GM21390 (cell line): ENCODE results near the gene KRT79.

Source experiments
- ATAC-seq: cut with Tn5 transposase; IDR thresholded peaks from one replicate; pipeline ENCODE4 v1.9.1; 2021; ENCODE audit not compliant: unreplicated experiment

Gene KRT79

DNA sequence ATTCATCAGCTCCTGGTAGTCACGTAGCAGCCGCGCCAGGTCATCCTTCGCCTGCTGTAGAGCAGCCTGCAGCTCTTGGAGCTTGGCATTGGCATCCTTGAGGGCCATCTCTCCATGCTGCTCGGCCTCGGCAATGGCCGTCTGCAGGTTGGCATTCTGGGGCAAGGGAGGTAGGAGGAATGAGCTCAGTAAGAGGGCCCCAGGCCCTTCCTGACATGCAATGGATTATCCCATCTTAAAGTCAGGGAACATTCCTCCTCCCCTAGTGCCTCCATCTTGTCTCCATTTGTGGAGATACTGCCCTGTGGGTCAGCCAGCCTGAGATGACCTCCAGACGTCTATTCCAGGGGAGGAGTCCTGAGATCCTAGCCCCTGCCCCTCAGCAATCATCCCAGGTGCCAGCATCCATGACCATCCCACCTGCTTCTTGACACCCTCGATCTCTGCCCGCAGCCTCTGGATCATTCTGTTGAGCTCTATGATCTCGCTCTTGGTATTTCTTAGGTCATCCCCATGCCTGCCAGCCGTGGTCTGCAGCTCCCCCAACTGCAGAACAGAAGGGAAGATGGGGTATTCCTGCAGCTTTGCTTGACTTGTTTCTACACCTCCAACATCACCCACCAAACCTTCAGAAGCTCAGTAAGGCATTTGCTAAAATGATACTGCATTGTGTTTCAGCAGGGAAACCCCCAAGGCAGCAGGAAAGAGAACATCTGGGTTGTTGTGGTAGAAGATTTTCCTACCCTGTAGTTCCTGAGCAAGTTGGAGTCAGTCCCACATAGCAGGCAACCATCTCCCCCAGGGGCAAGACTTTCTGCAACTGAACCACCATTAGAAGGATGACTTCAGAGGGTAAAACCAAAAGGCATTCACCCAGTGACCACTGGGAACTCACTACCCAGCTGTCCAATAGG, 42.6 kb downstream of the KRT79 start:
- ATAC-seq = no peak

DNA sequence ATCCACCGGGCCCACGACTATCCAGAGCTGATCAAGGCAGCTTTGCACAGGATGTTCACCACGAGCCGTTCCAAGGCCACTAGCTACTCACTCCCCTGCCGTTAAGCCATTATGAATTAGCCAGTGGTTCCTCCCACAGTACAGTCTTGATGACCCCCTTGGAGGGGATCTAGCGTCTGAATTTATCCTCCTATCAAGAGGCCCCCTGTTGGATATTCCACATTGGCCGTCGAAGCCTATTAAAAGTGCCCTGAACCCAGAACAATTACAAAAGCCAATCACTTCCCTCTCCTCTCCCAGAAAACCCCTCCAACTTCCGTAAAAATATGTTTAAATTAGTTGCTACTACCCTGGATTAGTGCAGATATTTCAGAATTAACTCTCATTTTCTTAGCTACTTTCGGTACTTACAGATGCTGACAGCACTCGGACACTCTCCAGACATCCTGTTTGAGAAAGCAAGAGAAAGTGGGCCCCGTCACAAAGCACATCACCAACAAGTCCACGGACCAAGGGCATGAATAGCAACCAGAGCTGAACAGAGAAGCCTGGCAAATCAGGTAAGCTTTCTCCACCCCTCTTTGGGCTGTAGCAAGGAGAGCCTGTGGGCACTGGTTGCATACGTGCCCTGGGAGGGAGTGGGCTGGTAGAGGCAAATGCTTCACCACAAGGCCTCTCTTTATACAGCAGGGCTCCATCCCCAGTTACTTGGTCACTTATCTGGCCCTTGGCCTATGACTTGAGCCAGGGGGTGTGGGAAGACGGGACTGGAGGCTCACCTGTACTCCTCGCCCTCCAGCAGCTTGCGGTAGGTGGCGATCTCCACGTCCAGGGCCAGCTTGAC, 43.5 kb downstream of the KRT79 start:
- no peak for ATAC-seq

DNA sequence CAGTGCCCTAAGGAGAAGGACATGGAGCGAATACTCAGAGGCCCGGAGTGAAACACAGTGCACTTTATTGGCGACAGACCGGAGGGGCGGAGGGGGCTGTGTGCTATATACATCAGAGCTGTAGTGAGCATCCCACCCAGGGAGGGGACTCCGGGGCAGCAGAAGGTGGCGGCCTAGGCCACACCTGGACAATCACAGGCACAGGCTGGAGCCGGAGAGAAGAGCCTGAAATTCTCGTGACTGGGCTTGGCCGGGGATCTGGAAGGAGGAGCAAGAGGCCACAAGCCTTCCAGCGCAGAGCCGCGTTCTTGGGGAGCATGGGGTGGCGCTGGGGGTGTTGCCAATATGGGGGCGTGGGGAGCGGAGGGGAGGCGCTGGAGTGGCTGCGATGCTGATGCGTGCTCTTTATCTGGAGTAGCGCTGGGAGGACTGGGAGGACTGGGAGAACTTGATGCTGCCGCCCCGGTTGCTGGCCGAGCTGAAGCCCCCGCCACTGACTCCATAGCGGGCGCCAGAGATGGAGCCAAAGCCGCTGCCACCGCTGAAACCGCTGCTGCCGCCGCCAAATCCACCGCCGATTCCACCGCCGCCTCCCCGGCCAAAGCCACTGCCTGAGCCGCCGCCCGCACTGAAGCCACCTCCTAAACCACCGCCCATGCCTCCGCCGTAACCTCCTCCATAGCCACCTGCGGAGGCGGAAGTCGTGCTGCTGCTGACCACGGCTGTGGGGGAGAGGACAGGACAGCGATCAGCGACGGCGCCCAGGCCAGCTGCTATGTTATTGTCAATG, 44.3 kb downstream of the KRT79 start:
- ATAC-seq = no peak

DNA sequence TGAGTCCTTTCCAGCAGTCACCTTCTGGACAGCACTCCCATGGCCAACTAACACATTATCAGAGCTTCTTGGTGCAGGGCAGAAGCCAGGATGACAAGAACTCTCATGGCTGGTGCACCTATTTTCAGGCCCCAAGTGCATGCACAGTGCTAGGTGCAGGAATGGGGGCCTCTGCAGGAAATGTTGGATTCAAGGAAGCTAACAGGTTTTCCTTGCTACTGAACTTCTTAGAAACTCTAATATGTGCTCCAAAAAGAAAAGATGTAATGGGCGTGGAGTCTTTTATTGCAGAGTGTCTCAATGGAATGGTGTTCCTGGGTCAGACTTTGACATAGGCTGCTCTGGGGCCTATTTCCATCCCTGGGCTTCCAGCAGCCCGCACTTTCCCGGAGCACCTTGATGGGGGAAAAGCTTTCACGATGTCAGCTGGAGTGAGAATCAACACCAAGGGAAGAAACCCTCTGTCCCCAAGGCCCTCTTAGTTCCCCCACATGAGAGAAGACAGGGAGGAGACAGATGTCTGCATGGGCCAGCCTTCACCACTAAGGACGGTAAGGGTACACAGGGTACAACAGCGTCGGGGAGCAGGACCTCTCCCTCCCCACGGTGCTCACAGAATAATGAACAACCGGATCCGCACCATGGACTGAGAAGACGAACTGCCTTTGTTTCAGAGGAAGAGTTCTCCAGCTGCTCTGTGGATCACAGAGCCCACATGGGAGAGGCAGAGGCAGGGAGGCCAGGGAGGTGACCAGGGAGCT, 45.1 kb downstream of the KRT79 start:
- ATAC-seq = no peak

DNA sequence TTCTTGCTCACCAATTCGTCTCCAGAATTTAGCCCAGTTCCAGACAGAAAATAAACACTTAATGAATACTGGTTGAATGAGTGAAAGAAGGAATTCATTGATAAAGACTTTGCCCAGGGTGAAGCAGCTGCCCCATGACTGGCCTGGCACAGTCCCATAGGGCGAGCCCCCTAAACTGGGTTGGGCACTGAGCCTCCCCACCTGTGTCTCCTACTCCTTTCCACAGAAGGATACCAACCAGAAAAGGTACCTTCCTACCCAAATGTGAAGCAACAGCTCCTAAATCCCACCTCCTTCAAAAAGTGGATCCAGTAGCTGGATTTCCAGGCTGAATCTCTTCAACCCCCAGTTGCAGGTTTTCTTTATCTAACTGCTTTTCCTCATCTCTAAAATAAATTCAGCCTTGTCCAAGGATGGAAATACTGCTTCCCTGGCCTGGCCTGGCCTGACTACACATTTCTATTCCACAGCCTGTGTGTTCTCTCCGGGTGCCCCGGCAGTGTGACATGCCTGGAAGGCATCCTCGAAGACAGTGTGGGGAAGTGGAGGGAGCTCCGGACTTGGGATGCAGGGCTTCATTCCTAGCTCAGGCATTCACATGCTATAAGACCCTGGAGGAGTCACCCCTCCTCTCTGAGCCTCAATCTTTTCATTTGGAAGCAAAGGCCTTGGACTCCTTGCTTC, 45.8 kb downstream of the KRT79 start:
- ATAC-seq = no peak

DNA sequence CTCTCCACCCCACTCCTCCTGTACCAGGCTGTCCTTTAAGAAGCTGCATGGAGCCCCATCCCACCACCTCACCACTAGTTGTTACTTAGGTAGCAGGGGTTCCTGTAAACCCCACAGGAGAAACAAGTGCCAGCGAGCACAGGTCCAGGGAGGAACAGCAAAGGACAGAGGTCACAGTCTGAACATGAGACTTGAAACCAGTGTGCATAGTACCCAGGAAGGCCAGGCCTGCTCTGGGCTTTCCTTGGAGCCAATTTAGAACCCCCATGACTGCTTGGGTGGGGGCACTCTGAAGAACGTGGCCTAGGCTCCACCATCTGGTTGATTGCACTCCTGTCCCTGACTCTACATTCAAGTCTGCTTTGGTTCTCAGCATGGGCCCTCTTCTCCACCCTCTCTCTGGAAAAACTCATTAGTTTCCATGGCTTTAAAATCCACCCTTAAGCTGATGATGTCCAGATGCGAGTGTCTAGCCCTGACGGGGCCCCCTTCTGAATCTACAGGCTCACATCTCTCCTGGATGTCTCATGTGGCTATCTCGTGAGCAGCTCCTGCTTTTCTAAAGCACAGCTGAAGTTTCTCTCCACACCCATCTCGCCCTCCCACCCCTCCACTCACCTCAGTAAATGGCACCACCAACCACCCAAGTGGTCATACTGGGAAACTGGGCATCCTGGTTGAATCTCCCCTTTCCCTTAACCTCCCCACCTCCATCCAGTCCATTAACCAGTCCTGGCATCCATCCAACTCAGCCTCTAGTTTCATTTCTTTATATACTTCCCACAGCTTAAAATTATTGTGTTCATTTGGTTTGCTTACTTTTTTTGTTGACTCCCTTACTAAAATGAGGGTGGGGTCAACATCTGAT, 46.6 kb downstream of the KRT79 start:
- ATAC-seq = no peak

DNA sequence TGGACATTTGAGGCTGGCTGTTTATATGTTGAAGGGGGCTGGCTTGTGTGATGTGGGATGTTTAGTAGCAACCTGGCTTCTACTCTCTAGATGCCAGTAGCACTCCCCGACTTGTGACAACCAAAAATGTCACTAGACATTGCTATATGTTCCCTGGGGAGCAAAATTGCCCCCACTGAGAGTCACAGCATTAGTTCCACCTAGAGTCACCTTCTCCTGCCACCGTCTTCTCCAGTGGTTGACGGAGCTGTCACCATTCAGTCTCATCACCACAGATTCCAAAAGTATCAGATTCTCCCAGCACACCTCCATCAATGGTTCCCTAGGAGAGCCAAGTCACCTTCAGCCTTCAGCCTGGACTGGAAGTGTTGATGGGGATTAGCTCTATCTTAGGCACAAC, 49.2 kb downstream of the KRT79 start:
- no peak for ATAC-seq

DNA sequence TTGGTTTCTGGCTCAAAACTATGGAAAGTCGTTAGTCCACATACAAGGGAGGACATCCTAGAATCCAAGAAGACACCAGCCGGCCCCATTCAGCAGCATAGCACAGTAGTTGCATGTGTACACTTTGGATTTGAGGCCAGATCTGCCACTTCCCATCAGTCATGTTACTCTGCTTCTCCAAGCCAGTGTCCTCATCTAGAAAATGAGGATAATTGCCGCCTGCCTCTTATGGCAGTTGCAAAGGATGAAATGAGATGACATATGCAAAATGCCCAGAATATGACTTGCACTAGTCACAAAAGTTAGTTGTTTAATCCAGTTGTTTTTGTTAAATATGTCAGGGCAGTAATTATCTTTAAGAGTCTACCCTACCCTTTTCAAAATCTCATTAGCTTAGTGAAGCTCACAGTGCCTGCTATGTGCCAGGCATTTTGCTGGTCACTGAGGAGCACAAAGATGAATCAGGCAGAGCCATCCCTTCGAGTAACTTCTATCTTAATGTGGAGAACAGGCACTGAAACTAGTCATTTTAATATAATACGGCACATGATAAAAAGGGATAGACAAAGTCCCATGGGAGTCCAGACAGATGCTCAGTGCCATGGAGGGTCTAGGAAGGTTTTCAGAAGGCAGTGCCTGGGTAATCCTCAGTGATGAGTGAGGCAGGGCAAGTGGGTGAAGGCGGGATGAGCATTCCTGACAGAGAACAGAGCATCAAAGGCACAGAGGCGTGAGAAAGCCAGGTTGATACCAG, 50.4 kb downstream of the KRT79 start:
- ATAC-seq = no peak

DNA sequence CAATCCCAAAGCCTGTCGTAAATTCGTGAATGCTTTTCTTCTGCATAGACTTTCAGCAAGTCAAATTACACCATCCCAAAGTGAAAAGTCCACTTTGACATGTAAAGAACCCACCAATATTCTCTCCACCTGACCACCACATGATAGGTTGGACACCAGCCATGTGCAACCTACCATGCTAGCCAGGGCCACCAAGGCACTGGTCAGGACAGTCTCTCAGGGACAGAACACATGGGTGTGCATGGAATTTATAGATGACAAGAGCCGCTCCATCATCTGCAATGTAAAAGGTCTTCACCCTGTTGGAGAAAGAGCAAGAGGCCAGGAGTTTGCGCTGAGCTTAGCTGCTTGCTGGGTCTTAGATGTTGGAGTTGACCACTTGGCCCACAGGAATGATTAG, 51.6 kb downstream of the KRT79 start:
- no peak for ATAC-seq

DNA sequence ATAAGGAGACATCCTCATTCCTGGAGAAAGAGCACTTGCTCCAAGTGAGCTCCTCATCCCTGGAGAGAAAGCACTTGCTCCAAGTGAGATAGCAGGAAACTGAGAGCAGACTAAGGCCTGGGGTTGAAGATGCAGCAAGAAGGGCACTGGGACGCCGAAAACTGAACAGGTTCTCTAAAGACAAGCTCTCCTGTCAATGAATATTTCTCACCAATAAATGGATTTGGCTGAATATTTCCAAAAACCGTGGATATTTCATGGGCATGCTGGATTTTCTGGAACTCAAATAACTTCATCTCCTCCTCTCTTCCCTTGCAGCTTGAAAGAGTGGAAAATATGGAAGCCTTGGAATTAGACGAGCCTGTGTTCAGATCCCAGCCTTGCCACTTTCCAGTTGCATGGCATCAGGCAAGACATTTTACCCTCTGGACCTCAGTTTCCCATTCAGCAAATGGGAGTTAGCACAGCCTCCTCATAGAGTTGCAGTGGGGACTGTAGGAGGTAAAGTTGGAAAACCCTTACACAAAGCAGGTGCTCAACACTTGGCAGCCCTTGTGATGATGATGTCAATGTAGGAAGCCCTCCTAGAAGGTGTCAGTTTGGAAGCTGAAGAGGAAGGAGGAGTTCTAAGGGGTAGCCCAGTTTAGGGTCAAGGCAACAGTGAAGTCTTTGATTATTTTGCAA, 52.6 kb downstream of the KRT79 start:
- no peak for ATAC-seq

DNA sequence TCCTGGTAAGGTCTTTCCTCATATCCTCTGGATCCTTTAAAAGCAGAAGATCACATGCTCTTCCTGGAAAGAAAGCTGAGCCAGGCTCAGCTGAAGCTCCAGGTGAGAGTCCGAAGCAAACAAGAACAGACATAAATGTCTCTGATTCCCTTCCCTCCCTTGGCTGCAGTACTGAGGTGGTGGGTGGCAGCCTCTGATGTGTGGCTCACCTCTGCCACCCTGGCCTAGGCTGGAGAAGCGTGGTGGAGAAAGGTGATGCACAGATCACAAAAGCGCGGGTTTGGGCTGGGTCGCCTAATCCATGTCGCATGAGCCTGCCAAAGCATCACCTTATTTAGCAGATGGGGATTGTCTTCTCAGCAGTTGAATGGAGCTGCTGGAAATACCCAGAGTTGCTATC, 54.2 kb downstream of the KRT79 start:
- no peak for ATAC-seq

DNA sequence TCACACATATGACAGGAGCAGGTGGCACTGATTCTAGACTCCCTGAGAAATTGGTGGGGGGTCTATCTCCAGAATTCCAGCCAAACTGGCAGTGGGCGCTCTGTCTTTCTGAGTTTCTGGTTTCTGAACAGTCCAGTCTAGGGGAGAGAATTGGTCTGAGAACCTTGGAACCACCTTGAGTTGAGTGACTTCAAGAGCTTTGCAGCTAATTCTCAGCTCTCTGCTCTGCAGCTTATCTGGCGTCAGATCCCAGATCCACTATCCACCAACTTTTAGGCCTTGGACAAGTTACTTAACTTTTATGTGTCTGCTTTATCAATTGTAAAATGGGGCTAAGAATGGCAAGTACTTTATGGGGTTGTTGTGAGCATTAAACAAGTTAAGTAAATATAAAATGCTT, 55.3 kb downstream of the KRT79 start:
- no peak for ATAC-seq

DNA sequence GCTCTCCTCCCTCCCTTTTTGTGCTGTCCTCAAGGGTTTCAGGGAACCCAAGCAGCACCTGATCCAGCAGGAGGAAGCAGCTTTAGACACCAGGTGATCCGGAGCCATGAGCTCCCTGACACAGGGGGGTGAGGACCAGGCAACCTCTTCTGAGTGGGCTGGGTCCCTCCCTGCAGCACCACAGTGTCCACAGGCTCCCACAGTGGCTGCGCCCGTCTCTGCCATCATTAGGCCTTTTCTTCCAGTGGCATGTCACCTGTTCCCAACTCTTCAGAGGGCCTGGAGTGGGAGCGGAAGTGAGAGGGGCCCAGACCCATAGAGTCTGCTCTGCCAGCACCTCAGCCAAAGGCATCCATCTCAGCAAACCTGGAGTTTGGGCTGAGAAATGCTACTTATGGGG, 56.5 kb downstream of the KRT79 start:
- no peak for ATAC-seq

DNA sequence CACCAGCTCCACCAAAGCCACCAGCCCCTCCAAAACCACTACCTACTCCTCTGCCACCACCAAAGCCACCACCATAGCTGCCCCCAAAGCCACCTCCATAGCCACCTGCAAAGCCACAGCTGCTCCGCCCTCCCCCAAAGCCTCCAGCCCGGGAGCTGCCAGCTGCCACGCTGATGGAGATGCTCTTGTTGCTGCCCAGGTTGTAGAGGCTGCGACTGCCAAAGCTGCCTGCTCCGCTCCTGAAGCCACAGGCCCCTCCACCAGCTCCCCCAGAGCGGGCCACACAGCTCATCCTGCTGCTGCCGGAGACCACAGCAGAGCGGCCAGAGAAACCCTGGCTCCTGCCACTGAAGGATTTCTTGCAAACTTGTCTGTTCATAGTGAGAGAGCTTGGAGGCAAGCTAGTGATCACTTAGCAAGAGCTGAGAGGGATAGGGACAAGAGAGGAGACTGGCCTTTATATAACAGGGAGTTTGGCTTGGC, 57.2 kb downstream of the KRT79 start, which contains the start of gene KRT76:
TSS of gene KRT76 (minus strand) at position 433 of the 483 bp plus-strand sequence. CDS start at position 379, 54 bp downstream.
- no peak for ATAC-seq

DNA sequence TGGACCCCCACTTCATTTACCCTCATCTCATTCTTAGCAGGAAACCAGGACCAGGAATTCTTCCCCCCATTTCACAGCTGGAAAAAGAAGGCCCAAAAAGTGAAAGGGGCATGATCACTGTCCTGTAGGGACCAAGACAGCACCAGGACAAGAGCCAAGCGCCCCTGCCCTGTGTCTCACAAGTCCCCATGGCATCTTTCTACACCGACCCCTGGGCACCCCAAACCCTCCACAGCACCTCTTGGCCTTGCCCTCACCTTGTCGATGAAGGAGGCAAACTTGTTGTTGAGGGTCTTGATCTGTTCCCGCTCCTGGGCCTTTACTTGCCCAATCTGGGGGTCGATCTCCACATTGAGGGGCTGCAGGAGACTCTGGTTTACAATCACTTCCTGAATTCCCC, 57.7 kb downstream of the KRT79 start:
- ATAC-seq = no peak

DNA sequence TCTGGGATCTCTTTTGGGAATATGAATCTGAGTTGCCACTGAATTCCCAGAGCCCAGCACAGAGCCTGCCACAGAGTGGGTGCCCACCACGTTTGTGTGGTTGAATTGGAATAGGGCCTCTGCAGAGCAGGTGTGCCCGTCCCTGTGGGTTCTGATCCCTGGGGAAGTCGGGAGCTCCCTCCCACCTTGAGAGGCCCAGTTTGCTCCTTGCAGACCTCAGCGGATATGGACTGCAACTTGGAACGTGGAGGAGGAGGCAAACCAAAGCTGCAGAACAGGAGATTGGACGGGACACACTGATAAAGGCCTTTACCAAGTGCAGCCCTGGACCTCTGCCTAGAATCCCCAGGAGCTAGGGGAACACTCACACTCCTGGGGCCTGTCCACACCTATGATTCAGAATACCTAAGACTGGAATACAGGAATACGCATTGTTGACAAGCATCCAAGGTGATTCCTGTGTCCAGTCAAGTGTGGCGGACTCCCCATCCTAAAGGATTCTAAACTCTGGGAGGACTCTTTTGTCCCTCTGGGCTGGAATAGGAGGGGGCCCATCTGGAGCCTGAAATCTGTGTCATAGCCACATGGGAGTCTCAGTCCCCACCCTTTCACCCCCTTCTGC, 59.4 kb downstream of the KRT79 start:
- ATAC-seq = no peak

DNA sequence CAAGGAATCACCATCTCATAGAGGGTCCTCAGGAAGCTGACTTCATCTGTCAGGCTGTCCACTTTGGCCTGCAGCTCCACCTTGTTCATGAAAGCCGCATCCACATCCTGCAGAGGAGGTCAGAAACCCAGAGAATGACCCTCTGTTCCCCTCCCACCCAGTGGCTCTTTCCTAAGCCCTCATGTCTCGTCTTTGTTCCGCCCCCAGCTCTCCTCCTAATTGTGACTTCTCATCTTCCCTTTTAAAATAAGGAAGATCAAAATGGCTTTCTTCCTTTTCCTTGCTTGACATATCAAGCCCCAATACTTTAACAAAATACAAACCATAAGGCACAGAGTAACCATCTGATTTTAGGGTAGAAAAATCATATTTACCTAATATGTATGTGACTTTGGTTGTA, 61.3 kb downstream of the KRT79 start:
- ATAC-seq = no peak
